ENCODE data around the gene DGUOK.

DNA sequence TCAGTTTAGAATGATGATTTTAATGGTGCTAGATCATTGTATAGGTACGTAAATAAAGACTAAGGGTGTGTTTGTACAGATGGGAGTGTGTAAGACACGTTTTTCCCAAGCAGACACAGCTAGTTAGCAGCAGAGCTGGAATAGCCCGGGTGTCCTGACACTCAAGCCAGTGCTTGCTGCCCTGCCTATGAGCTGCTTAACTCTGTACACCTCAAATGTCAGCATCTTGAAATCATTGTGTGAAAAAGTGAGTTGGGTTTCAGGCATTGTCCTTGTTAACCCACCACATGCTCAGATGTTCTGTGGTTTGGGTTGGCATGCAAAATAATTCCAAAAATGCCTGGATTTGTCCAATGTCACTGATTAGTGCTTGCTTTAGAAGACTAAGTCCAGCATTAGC is 45.0 kb downstream of the DGUOK start:
- TF ChIP-seq, protein P1, sequence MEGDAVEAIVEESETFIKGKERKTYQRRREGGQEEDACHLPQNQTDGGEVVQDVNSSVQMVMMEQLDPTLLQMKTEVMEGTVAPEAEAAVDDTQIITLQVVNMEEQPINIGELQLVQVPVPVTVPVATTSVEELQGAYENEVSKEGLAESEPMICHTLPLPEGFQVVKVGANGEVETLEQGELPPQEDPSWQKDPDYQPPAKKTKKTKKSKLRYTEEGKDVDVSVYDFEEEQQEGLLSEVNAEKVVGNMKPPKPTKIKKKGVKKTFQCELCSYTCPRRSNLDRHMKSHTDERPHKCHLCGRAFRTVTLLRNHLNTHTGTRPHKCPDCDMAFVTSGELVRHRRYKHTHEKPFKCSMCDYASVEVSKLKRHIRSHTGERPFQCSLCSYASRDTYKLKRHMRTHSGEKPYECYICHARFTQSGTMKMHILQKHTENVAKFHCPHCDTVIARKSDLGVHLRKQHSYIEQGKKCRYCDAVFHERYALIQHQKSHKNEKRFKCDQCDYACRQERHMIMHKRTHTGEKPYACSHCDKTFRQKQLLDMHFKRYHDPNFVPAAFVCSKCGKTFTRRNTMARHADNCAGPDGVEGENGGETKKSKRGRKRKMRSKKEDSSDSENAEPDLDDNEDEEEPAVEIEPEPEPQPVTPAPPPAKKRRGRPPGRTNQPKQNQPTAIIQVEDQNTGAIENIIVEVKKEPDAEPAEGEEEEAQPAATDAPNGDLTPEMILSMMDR (IDR thresholded peaks at IDR 0.05; ENCODE audit: low read length): no peak
- TF ChIP-seq EZH2 (IDR thresholded peaks at IDR 0.05; ENCODE audit: borderline replicate concordance, low read length): no peak

Data from OCI-LY1 (cell line).